ENCODE data around the gene ZNF862. TPM values are rescaled to one million over a fixed set of nuclear protein-coding genes. Genes with fewer than 3 reads are reported as not detected.
"Not testable (repeated sequence)": the region's sequence is repeated elsewhere in the genome, so short reads cannot be mapped to it uniquely, and the experiment has no call there.

ZNF862 gene
- total RNA-seq, 1 donor from 2014 or later: 10.5 TPM

GRCh38 chr7:149912126-149912525, 74.0 kb downstream of the ZNF862 start:
- not testable (repeated sequence) for ATAC-seq

More at GRCh38 chr7:149912126-149912525, 74.0 kb downstream of the ZNF862 start:
- not testable (repeated sequence) for DNase-seq (ENCODE audit: low spot score)

Other genes with a start within 250 kb of the ZNF862 start
- gene ZNF467, start 64.8 kb upstream of the ZNF862 start, total RNA-seq: 18.9 TPM
- gene ATP6V0E2, start 35.6 kb downstream of the ZNF862 start, total RNA-seq: 99.4 TPM